SKM-1 treated with dmso at 0.1 percent for 144 hours (cell line): ENCODE results near the gene PIK3C2B.
A peak's percentile ranks its signal among the peaks of the same experiment; 100 is the strongest.

Experiments used
- DNase-seq: peaks from one replicate; lab custom pipeline; 2025; ENCODE audit not compliant: unreplicated experiment; lab: John Stamatoyannopoulos, UW

PIK3C2B gene

GRCh38 chr1:204478921-204479320 lies 15.7 kb downstream of the PIK3C2B start:
- no peak for DNase-seq

GRCh38 chr1:204478172-204478899 lies 16.3 kb downstream of the PIK3C2B start:
- no peak for DNase-seq

- DNase-seq: no peak
Measured at GRCh38 chr1:204477036-204477740, 17.4 kb downstream of the PIK3C2B start.

GRCh38 chr1:204476563-204476962 lies 18.0 kb downstream of the PIK3C2B start:
- no peak for DNase-seq

GRCh38 chr1:204475656-204476432 lies 18.8 kb downstream of the PIK3C2B start:
- peak; percentile 73 for DNase-seq

- no peak for DNase-seq
Measured at GRCh38 chr1:204473400-204473965, 21.1 kb downstream of the PIK3C2B start.

GRCh38 chr1:204472660-204473059 lies 21.9 kb downstream of the PIK3C2B start:
- DNase-seq: no peak

- no peak for DNase-seq
Measured at GRCh38 chr1:204471687-204472086, 22.9 kb downstream of the PIK3C2B start.

- no peak for DNase-seq
Measured at GRCh38 chr1:204469304-204469703, 25.3 kb downstream of the PIK3C2B start.

- DNase-seq: no peak
Measured at GRCh38 chr1:204468766-204469302, 25.8 kb downstream of the PIK3C2B start.

GRCh38 chr1:204468206-204468605 lies 26.4 kb downstream of the PIK3C2B start:
- DNase-seq: no peak

- no peak for DNase-seq
Measured at GRCh38 chr1:204466416-204467405, 27.9 kb downstream of the PIK3C2B start.

GRCh38 chr1:204465546-204466415 lies 28.8 kb downstream of the PIK3C2B start:
- no peak for DNase-seq

GRCh38 chr1:204464701-204465100 lies 29.9 kb downstream of the PIK3C2B start:
- no peak for DNase-seq

GRCh38 chr1:204464187-204464631 lies 30.4 kb downstream of the PIK3C2B start:
- DNase-seq: no peak

- DNase-seq: no peak
Measured at GRCh38 chr1:204463125-204464060, 31.2 kb downstream of the PIK3C2B start.

- DNase-seq: no peak
Measured at GRCh38 chr1:204462229-204462561, 32.4 kb downstream of the PIK3C2B start.
